GM12878 (cell line): Measurements from ENCODE around the gene ZNF672. TPM values are rescaled to one million over a fixed set of nuclear protein-coding genes. Genes with fewer than 3 reads are reported as not detected.
A peak's percentile ranks its signal among the peaks of the same experiment; 100 is the strongest.

Experiments used
- BACH1 ChIP-seq: fragments of 450-650 bp; IDR thresholded peaks from 2 replicates; pipeline ENCODE4 v1.6.1; 2017; ENCODE audit warnings: mild to moderate bottlenecking, borderline replicate concordance
- DPF2 ChIP-seq: fragments of 450-650 bp; IDR thresholded peaks from 2 replicates; pipeline ENCODE4 v1.6.1; 2017; ENCODE audit warnings: mild to moderate bottlenecking
- EED ChIP-seq: sonication (generic); IDR thresholded peaks from 2 replicates; pipeline ENCODE4 v1.6.1; 2016; ENCODE audit warnings: antibody characterized with exemption, low read depth
- IRF4 ChIP-seq: IDR thresholded peaks from 2 replicates; pipeline ENCODE4 v1.6.1; 2011; ENCODE audit warnings: low read depth, low read length
- LARP7 ChIP-seq: fragments of 450-650 bp; IDR thresholded peaks from 2 replicates; pipeline ENCODE4 v1.6.1; 2017; ENCODE audit warnings: mild to moderate bottlenecking
- MTA3 ChIP-seq: IDR thresholded peaks from 2 replicates; pipeline ENCODE4 v1.6.1; 2012; ENCODE audit warnings: low read length, inconsistent platforms, borderline replicate concordance
- POLR2AphosphoS5 ChIP-seq: IDR thresholded peaks from 2 replicates; pipeline ENCODE4 v1.6.1; 2011; ENCODE audit warnings: mild to moderate bottlenecking, low read length, inconsistent platforms
- SIN3A ChIP-seq: IDR thresholded peaks from 2 replicates; pipeline ENCODE4 v1.6.1; 2012; ENCODE audit warnings: low read depth, low read length, improper control_type of control experiment
- SP1 ChIP-seq: IDR thresholded peaks from one replicate; pipeline ENCODE4 v1.6.1; 2011; ENCODE audit warnings: low read depth, low read length
- SPI1 ChIP-seq: IDR thresholded peaks from 2 replicates; pipeline ENCODE4 v1.6.1; 2011; ENCODE audit warnings: low read depth, mild to moderate bottlenecking, low read length, moderate library complexity, borderline replicate concordance; ENCODE audit not compliant: insufficient read depth
- SUPT20H ChIP-seq: IDR thresholded peaks from 2 replicates; pipeline ENCODE4 v1.6.1; 2011; ENCODE audit warnings: low read depth, mild to moderate bottlenecking, low read length, moderate library complexity, borderline replicate concordance; ENCODE audit not compliant: control insufficient read depth
- TCF12 ChIP-seq: IDR thresholded peaks from 2 replicates; pipeline ENCODE4 v1.6.1; 2011; ENCODE audit warnings: low read depth, mild to moderate bottlenecking, low read length
- YBX1 ChIP-seq: fragments of 450-650 bp; IDR thresholded peaks from 2 replicates; pipeline ENCODE4 v1.6.1; 2016; ENCODE audit warnings: antibody characterized with exemption
- YY1 ChIP-seq: IDR thresholded peaks from 2 replicates; pipeline ENCODE4 v1.6.1; 2011; ENCODE audit warnings: low read depth, mild to moderate bottlenecking, low read length
- ZNF384 ChIP-seq: IDR thresholded peaks from 2 replicates; pipeline ENCODE4 v1.6.1; 2012; ENCODE audit warnings: low read depth, mild to moderate bottlenecking, low read length, improper control_type of control experiment, borderline replicate concordance
- polyA plus RNA-seq, 11 experiments: library from polyadenylated mRNA; depleted of rRNA in 4 of 11; unstranded in 6 of 11; stranded (reverse) in 5 of 11; fragments of >200 nt; fragmentation: Nextera tagmentation in 4 of 11; fragmentation: Illumina TruSeq in 1 of 11; extraction: Ambion mirVana in 4 of 11; extraction: Trizol in 1 of 11; gene quantifications; 1 replicate in 1 of 11; 2 replicates in 10 of 11; pipeline versions ENCODE4 v1.2.1 to v1.2.3, GENCODE V29; 2011 to 2016; ENCODE audit warnings: inconsistent platforms in 2 of 11, missing spikeins in 2 of 11, low read depth in 1 of 11
- total RNA-seq, 4 experiments: library from RNA; depleted of rRNA in 3 of 4; stranded (reverse); fragments of >200 nt in 3 of 4; fragmentation: Illumina TruSeq in 1 of 4; extraction: Trizol in 1 of 4; gene quantifications; 2 replicates each; pipeline versions ENCODE4 v1.2.1 to v1.2.3, GENCODE V29; 2013 to 2021
- TF ChIP-seq, protein P1 (sequence below): fragments of 450-650 bp; IDR thresholded peaks from 2 replicates; pipeline ENCODE4 v1.6.1; 2016; ENCODE audit warnings: mild to moderate bottlenecking, moderate library complexity, borderline replicate concordance
- TF ChIP-seq, protein P2 (sequence below): IDR thresholded peaks from 2 replicates; pipeline ENCODE4 v1.6.1; 2011; ENCODE audit warnings: borderline replicate concordance, low read depth, mild to moderate bottlenecking, moderate library complexity, low read length; ENCODE audit not compliant: insufficient read depth, poor library complexity, severe bottlenecking
- TF ChIP-seq, protein P3 (sequence below): fragments of 150-350 bp; IDR thresholded peaks from 2 replicates; pipeline ENCODE4 v1.6.1; 2016; ENCODE audit warnings: low read depth, low read length
- TF ChIP-seq, protein P4 (sequence below): IDR thresholded peaks from 2 replicates; pipeline ENCODE4 v1.6.1; 2012; ENCODE audit warnings: low read depth, low read length, improper control_type of control experiment

ZNF672 gene
- total and polyA plus RNA-seq, 10 of the 15 experiments (the other 5 are each of a cell fraction or from before 2014, with no cell fraction given): 2.9 to 51.3 (median 39.8) TPM

DNA sequence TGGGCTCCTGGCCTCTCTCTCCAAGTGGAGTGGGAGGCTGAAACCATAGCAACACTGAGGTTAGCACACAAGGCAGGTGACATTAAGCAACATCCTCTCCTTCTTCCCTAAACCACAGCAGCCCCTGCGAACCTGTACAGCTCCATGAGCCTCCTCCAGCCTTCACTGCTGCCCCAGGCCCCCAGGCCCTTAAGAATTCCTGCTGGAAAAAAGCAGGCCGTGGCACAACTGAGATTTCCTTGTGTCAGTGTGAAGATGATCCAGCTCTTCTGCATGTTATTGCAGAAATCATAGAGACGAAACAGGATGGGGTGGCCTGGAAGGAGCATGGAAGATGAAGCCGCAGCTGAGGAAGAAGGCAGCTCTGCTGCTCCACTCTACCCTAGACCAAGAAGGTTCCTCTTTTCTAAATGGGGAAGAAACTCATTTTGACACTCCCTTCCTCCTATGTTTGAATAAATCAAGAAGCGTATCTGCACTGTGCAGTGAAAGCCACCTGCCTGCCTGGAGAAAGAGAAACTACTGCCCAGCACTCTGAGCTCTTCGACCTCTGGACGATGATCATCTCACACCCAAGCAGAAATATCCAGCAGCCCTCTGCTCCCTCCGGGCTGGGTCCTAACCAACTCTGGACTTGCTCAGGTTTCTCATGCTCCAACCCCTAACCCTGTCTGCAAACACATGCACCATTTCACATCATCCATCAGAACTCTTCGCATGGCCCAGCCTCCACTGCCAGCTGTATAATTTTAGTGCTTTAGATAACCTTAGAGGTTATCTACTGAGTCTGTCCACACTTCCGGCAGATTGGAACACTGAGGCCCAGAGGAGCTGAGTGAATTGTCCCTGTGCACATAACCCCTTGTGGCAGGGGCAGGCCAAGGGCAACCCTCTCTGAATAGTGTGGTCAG lies 33.0 kb upstream of the ZNF672 start (continued):
- TF ChIP-seq YBX1 (no peak), IRF4 (no peak), LARP7 (no peak; the same call in 1 of the 2 replicates), POLR2AphosphoS5 (peak; percentile 34; the same call in 1 of the 2 replicates), ZNF384 (no peak), TCF12 (peak; percentile 38; the same call in 1 of the 2 replicates), SUPT20H (no peak), BACH1 (no peak), MTA3 (no peak), YY1 (peak; percentile 34; the same call in 1 of the 2 replicates), SPI1 (peak; percentile 42; the same call in 1 of the 2 replicates), SP1 (no peak), SIN3A (no peak), EED (peak; percentile 71), DPF2 (peak; percentile 61)
- TF ChIP-seq, protein P1, sequence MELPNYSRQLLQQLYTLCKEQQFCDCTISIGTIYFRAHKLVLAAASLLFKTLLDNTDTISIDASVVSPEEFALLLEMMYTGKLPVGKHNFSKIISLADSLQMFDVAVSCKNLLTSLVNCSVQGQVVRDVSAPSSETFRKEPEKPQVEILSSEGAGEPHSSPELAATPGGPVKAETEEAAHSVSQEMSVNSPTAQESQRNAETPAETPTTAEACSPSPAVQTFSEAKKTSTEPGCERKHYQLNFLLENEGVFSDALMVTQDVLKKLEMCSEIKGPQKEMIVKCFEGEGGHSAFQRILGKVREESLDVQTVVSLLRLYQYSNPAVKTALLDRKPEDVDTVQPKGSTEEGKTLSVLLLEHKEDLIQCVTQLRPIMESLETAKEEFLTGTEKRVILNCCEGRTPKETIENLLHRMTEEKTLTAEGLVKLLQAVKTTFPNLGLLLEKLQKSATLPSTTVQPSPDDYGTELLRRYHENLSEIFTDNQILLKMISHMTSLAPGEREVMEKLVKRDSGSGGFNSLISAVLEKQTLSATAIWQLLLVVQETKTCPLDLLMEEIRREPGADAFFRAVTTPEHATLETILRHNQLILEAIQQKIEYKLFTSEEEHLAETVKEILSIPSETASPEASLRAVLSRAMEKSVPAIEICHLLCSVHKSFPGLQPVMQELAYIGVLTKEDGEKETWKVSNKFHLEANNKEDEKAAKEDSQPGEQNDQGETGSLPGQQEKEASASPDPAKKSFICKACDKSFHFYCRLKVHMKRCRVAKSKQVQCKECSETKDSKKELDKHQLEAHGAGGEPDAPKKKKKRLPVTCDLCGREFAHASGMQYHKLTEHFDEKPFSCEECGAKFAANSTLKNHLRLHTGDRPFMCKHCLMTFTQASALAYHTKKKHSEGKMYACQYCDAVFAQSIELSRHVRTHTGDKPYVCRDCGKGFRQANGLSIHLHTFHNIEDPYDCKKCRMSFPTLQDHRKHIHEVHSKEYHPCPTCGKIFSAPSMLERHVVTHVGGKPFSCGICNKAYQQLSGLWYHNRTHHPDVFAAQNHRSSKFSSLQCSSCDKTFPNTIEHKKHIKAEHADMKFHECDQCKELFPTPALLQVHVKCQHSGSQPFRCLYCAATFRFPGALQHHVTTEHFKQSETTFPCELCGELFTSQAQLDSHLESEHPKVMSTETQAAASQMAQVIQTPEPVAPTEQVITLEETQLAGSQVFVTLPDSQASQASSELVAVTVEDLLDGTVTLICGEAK: no peak
- TF ChIP-seq, protein P2, sequence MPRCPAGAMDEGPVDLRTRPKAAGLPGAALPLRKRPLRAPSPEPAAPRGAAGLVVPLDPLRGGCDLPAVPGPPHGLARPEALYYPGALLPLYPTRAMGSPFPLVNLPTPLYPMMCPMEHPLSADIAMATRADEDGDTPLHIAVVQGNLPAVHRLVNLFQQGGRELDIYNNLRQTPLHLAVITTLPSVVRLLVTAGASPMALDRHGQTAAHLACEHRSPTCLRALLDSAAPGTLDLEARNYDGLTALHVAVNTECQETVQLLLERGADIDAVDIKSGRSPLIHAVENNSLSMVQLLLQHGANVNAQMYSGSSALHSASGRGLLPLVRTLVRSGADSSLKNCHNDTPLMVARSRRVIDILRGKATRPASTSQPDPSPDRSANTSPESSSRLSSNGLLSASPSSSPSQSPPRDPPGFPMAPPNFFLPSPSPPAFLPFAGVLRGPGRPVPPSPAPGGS: no peak
- TF ChIP-seq, protein P3, sequence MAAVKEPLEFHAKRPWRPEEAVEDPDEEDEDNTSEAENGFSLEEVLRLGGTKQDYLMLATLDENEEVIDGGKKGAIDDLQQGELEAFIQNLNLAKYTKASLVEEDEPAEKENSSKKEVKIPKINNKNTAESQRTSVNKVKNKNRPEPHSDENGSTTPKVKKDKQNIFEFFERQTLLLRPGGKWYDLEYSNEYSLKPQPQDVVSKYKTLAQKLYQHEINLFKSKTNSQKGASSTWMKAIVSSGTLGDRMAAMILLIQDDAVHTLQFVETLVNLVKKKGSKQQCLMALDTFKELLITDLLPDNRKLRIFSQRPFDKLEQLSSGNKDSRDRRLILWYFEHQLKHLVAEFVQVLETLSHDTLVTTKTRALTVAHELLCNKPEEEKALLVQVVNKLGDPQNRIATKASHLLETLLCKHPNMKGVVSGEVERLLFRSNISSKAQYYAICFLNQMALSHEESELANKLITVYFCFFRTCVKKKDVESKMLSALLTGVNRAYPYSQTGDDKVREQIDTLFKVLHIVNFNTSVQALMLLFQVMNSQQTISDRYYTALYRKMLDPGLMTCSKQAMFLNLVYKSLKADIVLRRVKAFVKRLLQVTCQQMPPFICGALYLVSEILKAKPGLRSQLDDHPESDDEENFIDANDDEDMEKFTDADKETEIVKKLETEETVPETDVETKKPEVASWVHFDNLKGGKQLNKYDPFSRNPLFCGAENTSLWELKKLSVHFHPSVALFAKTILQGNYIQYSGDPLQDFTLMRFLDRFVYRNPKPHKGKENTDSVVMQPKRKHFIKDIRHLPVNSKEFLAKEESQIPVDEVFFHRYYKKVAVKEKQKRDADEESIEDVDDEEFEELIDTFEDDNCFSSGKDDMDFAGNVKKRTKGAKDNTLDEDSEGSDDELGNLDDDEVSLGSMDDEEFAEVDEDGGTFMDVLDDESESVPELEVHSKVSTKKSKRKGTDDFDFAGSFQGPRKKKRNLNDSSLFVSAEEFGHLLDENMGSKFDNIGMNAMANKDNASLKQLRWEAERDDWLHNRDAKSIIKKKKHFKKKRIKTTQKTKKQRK: no peak
- TF ChIP-seq, protein P4, sequence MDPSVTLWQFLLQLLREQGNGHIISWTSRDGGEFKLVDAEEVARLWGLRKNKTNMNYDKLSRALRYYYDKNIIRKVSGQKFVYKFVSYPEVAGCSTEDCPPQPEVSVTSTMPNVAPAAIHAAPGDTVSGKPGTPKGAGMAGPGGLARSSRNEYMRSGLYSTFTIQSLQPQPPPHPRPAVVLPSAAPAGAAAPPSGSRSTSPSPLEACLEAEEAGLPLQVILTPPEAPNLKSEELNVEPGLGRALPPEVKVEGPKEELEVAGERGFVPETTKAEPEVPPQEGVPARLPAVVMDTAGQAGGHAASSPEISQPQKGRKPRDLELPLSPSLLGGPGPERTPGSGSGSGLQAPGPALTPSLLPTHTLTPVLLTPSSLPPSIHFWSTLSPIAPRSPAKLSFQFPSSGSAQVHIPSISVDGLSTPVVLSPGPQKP: no peak
